ENCODE results near the gene NSMCE1. TPM values are rescaled to one million over a fixed set of nuclear protein-coding genes. Genes with fewer than 3 reads are reported as not detected.

The NSMCE1 gene
- total RNA-seq, 2 experiments from 2014 or later = 31.9 to 33.9 TPM

- peaks cover 5% of the 10 kb centered on the region for H3K4me1 Mint-ChIP-seq (ENCODE audit: low read depth)
- H3K4me1 ChIP-seq (ENCODE audit: insufficient read depth, low read length) = peaks cover 3% of the 10 kb centered on the region
- peaks cover 57% of the 10 kb centered on the region for H3K36me3 ChIP-seq (ENCODE audit: insufficient read depth, low read length)
- CTCF ChIA-PET = no interaction called here
- no peak overlapping the region for H3K27ac Mint-ChIP-seq
- no peaks in the 10 kb centered on the region for H3K27me3 ChIP-seq (ENCODE audit: control insufficient read depth in 1 of 2, insufficient read depth in 2 of 2, low read length in 2 of 2)
- ATAC-seq (ENCODE audit: poor library complexity) (no peak), DNase-seq (no peak)
- POLR2A ChIA-PET = interaction anchor here (0.8 kb wide), 1 partner anchor 14 kb away, joined by 3 read pairs; no protein-coding TSS in a partner anchor
- H3K4me3 ChIP-seq (ENCODE audit: low read length) = no peak overlapping the region
- H3K36me3 Mint-ChIP-seq (ENCODE audit: low read depth) = peaks cover 54% of the 10 kb centered on the region
- intact Hi-C loops (cut with DNase I, micrococcal nuclease) = no loop called here
- no peak for TF ChIP-seq CTCF (IDR thresholded peaks at IDR 0.05)
- H3K27me3 Mint-ChIP-seq = no peaks in the 10 kb centered on the region
- no peaks in the 10 kb centered on the region for H3K9me3 ChIP-seq (ENCODE audit: control insufficient read depth in 1 of 2, insufficient read depth in 1 of 2, low read length in 2 of 2)
- no peaks in the 10 kb centered on the region for H3K9me3 Mint-ChIP-seq
- no peak overlapping the region for H3K27ac ChIP-seq (ENCODE audit: low read depth in 1 of 2, low read length in 2 of 2)
- H3K4me3 Mint-ChIP-seq = no peak overlapping the region
Measured at GRCh38 chr16:27217256-27217655, 51.3 kb downstream of the NSMCE1 start.

GRCh38 chr16:27216297-27216885, 52.2 kb downstream of the NSMCE1 start:
- H3K36me3 ChIP-seq (ENCODE audit: insufficient read depth, low read length) = peaks cover 63% of the 10 kb centered on the region
- no peak overlapping the region for H3K27ac ChIP-seq (ENCODE audit: low read depth in 1 of 2, low read length in 2 of 2)
- Mint-ChIP-seq H3K27me3 (no peaks in the 10 kb centered on the region), H3K36me3 (ENCODE audit: low read depth) (peaks cover 59% of the 10 kb centered on the region), H3K9me3 (no peaks in the 10 kb centered on the region), H3K4me1 (ENCODE audit: low read depth) (peaks cover 10% of the 10 kb centered on the region), H3K27ac (no peak overlapping the region), H3K4me3 (no peak overlapping the region)
- no peak overlapping the region for H3K4me3 ChIP-seq (ENCODE audit: low read length)
- no peak for ATAC-seq (ENCODE audit: poor library complexity)
- POLR2A ChIA-PET = no interaction called here
- DNase-seq = no peak
- H3K4me1 ChIP-seq (ENCODE audit: insufficient read depth, low read length) = peaks cover 3% of the 10 kb centered on the region
- intact Hi-C loops (cut with DNase I, micrococcal nuclease) = no loop called here
- no peaks in the 10 kb centered on the region for H3K9me3 ChIP-seq (ENCODE audit: control insufficient read depth in 1 of 2, insufficient read depth in 1 of 2, low read length in 2 of 2)
- CTCF ChIA-PET = no interaction called here
- H3K27me3 ChIP-seq (ENCODE audit: control insufficient read depth in 1 of 2, insufficient read depth in 2 of 2, low read length in 2 of 2) = no peaks in the 10 kb centered on the region
- TF ChIP-seq CTCF (IDR thresholded peaks at IDR 0.05) = no peak

GRCh38 chr16:27215660-27216059, 52.9 kb downstream of the NSMCE1 start:
- Mint-ChIP-seq H3K4me3 (no peak overlapping the region), H3K27ac (no peak overlapping the region), H3K27me3 (no peaks in the 10 kb centered on the region), H3K36me3 (ENCODE audit: low read depth) (peaks cover 63% of the 10 kb centered on the region), H3K9me3 (no peaks in the 10 kb centered on the region), H3K4me1 (ENCODE audit: low read depth) (peaks cover 10% of the 10 kb centered on the region)
- Histone ChIP-seq H3K27ac (ENCODE audit: low read depth in 1 of 2, low read length in 2 of 2) (no peak overlapping the region), H3K27me3 (ENCODE audit: control insufficient read depth in 1 of 2, insufficient read depth in 2 of 2, low read length in 2 of 2) (no peaks in the 10 kb centered on the region), H3K9me3 (ENCODE audit: control insufficient read depth in 1 of 2, insufficient read depth in 1 of 2, low read length in 2 of 2) (no peaks in the 10 kb centered on the region), H3K4me1 (ENCODE audit: insufficient read depth, low read length) (peaks cover 10% of the 10 kb centered on the region), H3K36me3 (ENCODE audit: insufficient read depth, low read length) (peaks cover 70% of the 10 kb centered on the region), H3K4me3 (ENCODE audit: low read length) (no peak overlapping the region)
- no peak for ATAC-seq (ENCODE audit: poor library complexity)
- DNase-seq = no peak
- intact Hi-C loops (cut with DNase I, micrococcal nuclease) = no loop called here
- ChIA-PET POLR2A (interaction anchor here (1.2 kb wide), 1 partner anchor 16 kb away, joined by 3 read pairs; no protein-coding TSS in a partner anchor), CTCF (interaction anchor here (1.2 kb wide), 1 partner anchor 15 kb away, joined by 3 read pairs; no protein-coding TSS in a partner anchor)
- TF ChIP-seq CTCF (IDR thresholded peaks at IDR 0.05) = no peak

All from CD4-positive, alpha-beta T cell (primary cell).